Kidney capillary endothelial cell (primary cell): ENCODE data around the gene CTNNA3.

Experiments used
- DNase-seq: peaks from one replicate; pipeline ENCODE4 v3.0.0-alpha.2; 2018; ENCODE audit warnings: low spot score

CTNNA3 gene

DNA sequence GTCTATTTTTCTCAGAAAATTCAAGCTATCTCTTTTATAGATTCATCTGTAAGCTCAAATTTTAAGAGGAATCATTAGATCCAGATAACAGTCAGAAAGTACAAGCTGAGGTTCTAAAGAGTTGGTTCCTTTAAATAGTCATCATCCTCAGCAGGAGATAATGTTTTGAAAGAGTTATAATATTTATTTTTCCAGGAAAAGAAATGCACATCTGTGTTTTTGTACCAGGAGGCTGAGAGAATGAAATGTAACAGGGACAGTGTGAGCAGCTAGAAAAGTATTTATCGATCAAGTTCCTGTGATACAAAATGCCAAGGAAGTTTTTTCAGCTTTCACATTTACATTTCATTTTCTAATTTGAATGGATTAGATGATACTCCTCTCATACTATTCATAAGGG lies 890.4 kb downstream of the CTNNA3 start:
- DNase-seq, result no peak

GRCh38 chr10:66804962-66805361 lies 891.0 kb downstream of the CTNNA3 start:
- DNase-seq, result no peak

- no peak for DNase-seq
These were observed 892.8 kb downstream of the CTNNA3 start for GRCh38 chr10:66803174-66803573.

DNA sequence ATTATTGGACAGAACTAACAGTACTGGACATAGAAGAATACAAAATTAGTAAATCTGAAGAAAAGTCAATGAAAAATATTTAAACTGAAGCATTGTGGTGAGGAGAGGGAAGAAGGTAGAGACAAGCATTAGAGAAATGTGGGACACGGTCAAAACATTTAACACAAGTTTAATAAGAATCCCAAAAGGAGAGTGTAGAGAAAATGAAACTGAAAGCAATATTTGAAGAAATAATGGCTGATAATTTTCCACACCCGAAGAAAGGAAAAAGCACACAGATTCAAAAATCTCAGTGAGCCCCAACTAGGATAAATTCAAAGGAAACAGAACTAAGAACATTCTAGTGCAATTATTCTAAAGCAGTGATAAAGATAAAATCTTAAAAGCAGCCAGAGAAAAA lies 896.5 kb downstream of the CTNNA3 start:
- no peak for DNase-seq

DNA sequence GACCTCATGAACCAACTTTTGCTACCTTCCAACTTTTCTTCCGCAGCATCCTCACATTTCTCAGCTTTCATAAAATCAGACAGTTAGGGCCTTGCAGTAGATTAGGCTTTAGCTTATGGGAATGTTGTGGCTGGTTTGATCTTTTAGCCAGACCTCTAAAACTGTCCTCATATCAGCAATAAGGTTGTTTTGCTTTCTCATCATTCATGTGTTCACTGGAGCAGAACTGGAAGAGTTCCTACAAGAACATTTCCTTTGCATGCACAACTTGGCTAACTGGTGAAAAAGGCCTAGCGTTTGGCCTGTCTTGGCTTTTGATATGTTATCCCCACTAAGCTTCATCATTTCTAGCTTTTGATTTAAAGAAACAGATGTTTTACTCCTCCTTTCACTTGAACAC lies 900.1 kb downstream of the CTNNA3 start:
- no peak for DNase-seq

GRCh38 chr10:66792441-66792840 lies 903.6 kb downstream of the CTNNA3 start:
- DNase-seq, result no peak

GRCh38 chr10:66788178-66788987 lies 907.6 kb downstream of the CTNNA3 start:
- no peak for DNase-seq

DNA sequence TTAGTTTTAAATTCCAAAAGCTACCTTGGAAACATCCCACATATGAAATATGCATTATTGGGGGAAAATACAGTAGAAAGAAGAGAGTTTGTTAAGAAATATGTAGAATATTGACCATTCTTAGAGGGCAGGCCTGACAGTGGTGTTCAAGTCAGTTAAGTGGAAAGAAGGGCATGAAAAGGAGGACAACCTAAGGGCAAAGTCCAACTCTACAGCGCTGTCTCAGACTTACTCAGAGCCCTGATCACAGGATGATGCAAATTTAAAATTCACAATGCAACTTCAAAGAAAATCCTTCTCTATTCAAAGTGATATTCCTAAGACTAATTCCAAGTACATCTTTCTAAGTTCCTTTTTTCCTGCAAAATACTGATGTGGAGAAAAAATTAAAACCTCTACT lies 909.3 kb downstream of the CTNNA3 start:
- no peak for DNase-seq

- DNase-seq, result no peak
These were observed 911.2 kb downstream of the CTNNA3 start for GRCh38 chr10:66784770-66785169.

- DNase-seq, result no peak
These were observed 912.7 kb downstream of the CTNNA3 start for GRCh38 chr10:66783316-66783715.

DNA sequence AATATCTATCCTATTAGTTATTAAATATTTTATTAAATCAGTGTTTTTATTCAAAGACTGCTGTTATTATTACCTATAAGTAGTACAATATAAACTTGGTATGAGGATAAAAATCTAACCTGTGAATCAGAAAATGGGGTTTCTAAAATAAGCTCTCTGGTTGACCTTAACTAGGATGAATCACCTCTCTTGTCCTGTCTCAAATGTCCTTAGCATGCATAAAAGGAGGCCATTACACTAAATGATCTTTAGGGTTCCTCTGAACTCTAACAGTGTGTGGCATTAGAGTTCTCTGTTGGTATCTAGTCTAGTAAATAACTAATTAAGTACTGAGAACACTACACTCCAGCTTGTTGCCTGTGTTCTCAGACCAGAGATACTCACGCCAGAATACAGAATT lies 913.2 kb downstream of the CTNNA3 start:
- DNase-seq, result no peak

GRCh38 chr10:66782144-66782543 lies 913.9 kb downstream of the CTNNA3 start:
- DNase-seq, result no peak

- no peak for DNase-seq
These were observed 915.2 kb downstream of the CTNNA3 start for GRCh38 chr10:66780796-66781195.

DNA sequence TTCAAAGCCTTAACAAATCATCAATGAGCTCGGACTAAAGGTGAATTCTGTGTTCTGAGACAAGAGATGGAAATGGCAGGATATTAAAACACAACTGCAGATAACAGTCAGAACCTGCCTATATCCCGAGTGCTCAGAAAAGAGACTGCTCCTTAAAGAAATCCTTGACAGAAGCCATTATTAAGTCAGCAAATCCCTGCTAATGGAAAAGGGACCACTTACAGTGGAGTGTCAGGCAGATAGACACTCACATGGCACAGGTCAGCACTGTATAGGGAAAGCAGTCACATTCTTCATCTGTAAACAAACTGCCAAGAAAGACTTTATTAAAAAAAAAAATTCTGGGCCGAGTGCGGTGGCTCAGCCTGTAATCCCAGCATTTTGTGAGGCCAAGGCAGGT lies 917.6 kb downstream of the CTNNA3 start:
- DNase-seq, result no peak

DNA sequence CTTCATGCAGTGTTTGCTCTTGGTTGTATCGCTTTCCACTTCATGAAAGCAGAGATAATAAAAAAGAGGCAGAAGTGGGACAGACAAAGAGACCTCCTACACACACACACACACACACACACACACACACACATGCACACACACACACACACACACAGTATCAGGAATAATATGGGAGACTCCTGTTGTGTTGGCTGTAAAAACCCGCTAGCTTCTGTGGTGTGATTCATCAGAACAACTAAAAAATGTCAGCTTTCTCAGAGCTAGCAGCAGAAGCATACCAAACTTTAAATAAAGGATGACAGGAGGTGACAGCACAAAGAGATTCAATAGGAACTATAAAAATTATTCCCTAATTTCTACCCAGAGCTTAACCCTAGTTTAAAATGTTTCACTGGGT lies 918.3 kb downstream of the CTNNA3 start:
- DNase-seq, result no peak

GRCh38 chr10:66773472-66773817 lies 922.5 kb downstream of the CTNNA3 start:
- no peak for DNase-seq

DNA sequence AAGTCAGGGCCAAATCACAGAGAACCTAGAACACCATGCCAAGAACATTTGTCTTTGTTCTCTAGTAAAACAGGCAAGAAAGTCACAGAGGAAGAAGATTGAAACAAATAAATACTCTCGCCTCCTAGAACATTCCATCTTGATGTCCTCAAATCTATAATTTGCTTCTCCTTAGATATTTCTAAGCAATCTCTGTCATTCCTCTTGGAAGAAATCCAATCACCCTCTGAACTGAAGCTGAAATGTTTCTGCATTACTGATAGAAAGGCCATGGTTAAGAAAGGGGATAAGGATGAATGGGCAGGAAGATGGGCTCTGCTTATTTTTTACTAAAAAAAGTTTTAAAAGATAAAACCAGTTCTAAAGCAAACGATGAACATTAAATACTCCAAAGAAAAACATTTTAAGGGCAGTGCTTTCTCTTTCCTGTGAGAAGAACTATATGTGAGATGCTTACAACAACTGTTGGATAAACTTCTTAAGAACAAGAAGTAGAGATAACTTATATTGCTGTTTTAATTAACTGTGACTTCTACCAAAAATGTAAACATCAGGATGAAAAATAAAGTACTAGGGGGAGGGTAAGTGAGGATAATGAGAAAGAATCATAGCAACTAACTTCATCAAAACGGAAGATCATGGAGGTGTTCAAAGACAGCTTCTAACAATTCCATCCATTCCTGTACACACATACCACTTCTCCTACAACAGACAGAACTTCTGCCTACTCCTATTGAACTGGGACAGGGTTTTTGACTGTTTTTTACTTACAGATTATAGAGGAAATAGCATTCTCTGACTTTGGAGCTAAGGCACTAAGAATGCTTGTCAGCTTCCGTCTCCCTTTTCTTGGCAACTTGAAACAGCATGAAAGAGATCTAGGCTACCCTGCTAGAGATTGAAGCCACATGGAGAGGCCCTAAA lies 923.2 kb downstream of the CTNNA3 start:
- no peak for DNase-seq

GRCh38 chr10:66767707-66768106 lies 928.3 kb downstream of the CTNNA3 start:
- no peak for DNase-seq

- no peak for DNase-seq
These were observed 933.7 kb downstream of the CTNNA3 start for GRCh38 chr10:66762218-66762729.

DNA sequence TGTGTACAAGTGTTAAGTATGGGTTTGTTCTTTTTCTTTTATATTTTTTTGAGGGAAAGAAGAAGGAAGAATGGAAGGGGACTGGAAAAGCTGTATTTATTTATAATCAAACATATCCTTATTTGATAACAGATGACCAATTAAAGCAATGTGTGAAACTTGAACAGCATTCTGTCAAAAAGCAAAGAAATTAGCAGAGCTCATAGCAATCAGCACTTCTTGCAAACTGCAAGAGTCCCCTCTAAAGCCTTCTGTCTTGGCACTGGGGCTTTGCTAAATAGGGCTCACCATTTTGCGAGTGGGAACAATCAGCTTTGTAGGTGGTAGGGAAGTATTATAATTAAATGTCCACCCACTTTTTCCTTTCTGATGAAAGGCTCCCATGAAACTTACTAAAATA lies 935.1 kb downstream of the CTNNA3 start:
- DNase-seq, result no peak

GRCh38 chr10:66755474-66755873 lies 940.5 kb downstream of the CTNNA3 start:
- no peak for DNase-seq

- DNase-seq, result no peak
These were observed 943.3 kb downstream of the CTNNA3 start for GRCh38 chr10:66752714-66753113.

DNA sequence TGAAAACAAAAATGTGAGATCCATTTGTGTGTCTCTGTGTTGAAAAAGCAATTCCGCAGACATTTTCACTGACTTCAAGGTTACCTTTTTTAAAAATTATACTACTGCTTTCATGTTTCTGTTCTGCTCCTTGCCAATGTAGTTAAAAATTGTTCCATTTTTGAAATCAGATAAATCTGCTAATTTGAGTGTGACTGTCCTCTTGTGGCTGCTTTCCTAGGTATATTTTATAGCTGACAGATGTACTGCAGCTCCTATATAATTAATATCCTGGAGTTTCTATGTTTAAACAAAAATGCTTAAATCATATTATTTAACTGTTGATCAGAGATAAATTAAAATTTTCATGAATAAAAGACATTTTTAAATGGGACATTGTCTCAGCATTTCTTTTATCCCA lies 947.8 kb downstream of the CTNNA3 start:
- DNase-seq, result no peak
